Mesendoderm (in vitro differentiated cells): ENCODE measurements around the gene KIF18A.

Source experiments
- DNase-seq: peaks from one replicate; pipeline ENCODE4 v3.0.0; 2013
- H2AK5ac ChIP-seq: 2 replicates; pipeline ENCODE4 v1.6.1; 2013; ENCODE audit warnings: low read length, inconsistent platforms
- H2BK120ac ChIP-seq: 2 replicates; pipeline ENCODE4 v1.6.1; 2013; ENCODE audit warnings: low read depth, mild to moderate bottlenecking, low read length, moderate library complexity, mixed read lengths
- H2BK15ac ChIP-seq: replicated peaks from 2 replicates; pipeline ENCODE4 v1.6.1; 2013; ENCODE audit warnings: low read depth, mild to moderate bottlenecking, moderate library complexity
- H2BK5ac ChIP-seq: 2 replicates; pipeline ENCODE4 v1.6.1; 2013; ENCODE audit warnings: low read length, inconsistent platforms
- H3K18ac ChIP-seq: 2 replicates; pipeline ENCODE4 v1.6.1; 2013; ENCODE audit warnings: mild to moderate bottlenecking, low read length, mixed read lengths
- H3K23ac ChIP-seq: one replicate; pipeline ENCODE4 v1.6.1; 2013; ENCODE audit warnings: low read length
- H3K27ac ChIP-seq: 2 replicates; pipeline ENCODE4 v1.5.1; 2013; ENCODE audit warnings: low read depth, mild to moderate bottlenecking, inconsistent platforms, low read length, moderate library complexity
- H3K27me3 ChIP-seq: 2 replicates; pipeline ENCODE4 v1.6.1; 2013; ENCODE audit warnings: low read length, control low read depth, mild to moderate bottlenecking, inconsistent platforms; ENCODE audit not compliant: insufficient read depth, poor library complexity
- H3K36me3 ChIP-seq: 2 replicates; pipeline ENCODE4 v1.6.1; 2013; ENCODE audit warnings: low read length, inconsistent platforms; ENCODE audit not compliant: control insufficient read depth, insufficient read depth
- H3K4ac ChIP-seq: one replicate; pipeline ENCODE4 v1.6.1; 2013; ENCODE audit warnings: low read depth, mild to moderate bottlenecking, low read length, moderate library complexity
- H3K4me1 ChIP-seq: 2 replicates; pipeline ENCODE4 v1.6.1; 2013; ENCODE audit warnings: low read depth, low read length, inconsistent platforms; ENCODE audit not compliant: control insufficient read depth
- H3K4me2 ChIP-seq: 2 replicates; pipeline ENCODE4 v1.6.1; 2013; ENCODE audit warnings: low read length
- H3K4me3 ChIP-seq: 2 replicates; pipeline ENCODE4 v1.5.1; 2013; ENCODE audit warnings: mild to moderate bottlenecking, low read length
- H3K56ac ChIP-seq: one replicate; pipeline ENCODE4 v1.6.1; 2013; ENCODE audit warnings: low read length
- H3K79me1 ChIP-seq: 2 replicates; pipeline ENCODE4 v1.6.1; 2013; ENCODE audit warnings: low read length, inconsistent platforms
- H3K79me2 ChIP-seq: 2 replicates; pipeline ENCODE4 v1.6.1; 2013; ENCODE audit warnings: mild to moderate bottlenecking, low read length; ENCODE audit not compliant: control insufficient read depth, insufficient read depth
- H3K9ac ChIP-seq: 2 replicates; pipeline ENCODE4 v1.6.1; 2013; ENCODE audit warnings: low read length, inconsistent platforms
- H4K5ac ChIP-seq: one replicate; pipeline ENCODE4 v1.6.1; 2013; ENCODE audit warnings: low read length
- H4K8ac ChIP-seq: one replicate; pipeline ENCODE4 v1.6.1; 2013; ENCODE audit warnings: low read depth, mild to moderate bottlenecking, control low read depth, low read length, moderate library complexity
- WGBS: extraction: QIAGEN DNeasy Blood & Tissue Kit; methylation state at CpG from one replicate; pipeline ENCODE4 v1.1.7; 2013; ENCODE audit warnings: low lambda C conversion rate, missing lambda C conversion rate; ENCODE audit not compliant: insufficient coverage; ENCODE audit errors: extremely low coverage; 5-methylcytosine and 5-hydroxymethylcytosine counted together

The KIF18A gene

GRCh38 chr11:28054821-28055220 is 53.1 kb downstream of the KIF18A start:
- H3K18ac ChIP-seq: no peak overlapping the region
- no peak overlapping the region for H3K4ac ChIP-seq
- H4K8ac ChIP-seq: no peak overlapping the region
- H3K27me3 ChIP-seq: no peaks in the 10 kb centered on the region
- no peak overlapping the region for H4K5ac ChIP-seq
- no peak overlapping the region for H3K27ac ChIP-seq
- no peak overlapping the region for H3K4me2 ChIP-seq
- no peak overlapping the region for H2BK5ac ChIP-seq
- H3K79me1 ChIP-seq: no peaks in the 10 kb centered on the region
- no peak overlapping the region for H3K4me3 ChIP-seq
- H3K4me1 ChIP-seq: no peaks in the 10 kb centered on the region
- no CpG with 5 or more reads among the region's 2 CpGs for whole genome bisulfite sequencing
- no peaks in the 10 kb centered on the region for H3K79me2 ChIP-seq
- no peak overlapping the region for H3K9ac ChIP-seq
- no peak overlapping the region for H2BK15ac ChIP-seq
- H2AK5ac ChIP-seq: no peak overlapping the region
- DNase-seq: no peak
- no peak overlapping the region for H3K56ac ChIP-seq
- H3K23ac ChIP-seq: no peak overlapping the region
- H2BK120ac ChIP-seq: no peak overlapping the region
- no peaks in the 10 kb centered on the region for H3K36me3 ChIP-seq

DNA sequence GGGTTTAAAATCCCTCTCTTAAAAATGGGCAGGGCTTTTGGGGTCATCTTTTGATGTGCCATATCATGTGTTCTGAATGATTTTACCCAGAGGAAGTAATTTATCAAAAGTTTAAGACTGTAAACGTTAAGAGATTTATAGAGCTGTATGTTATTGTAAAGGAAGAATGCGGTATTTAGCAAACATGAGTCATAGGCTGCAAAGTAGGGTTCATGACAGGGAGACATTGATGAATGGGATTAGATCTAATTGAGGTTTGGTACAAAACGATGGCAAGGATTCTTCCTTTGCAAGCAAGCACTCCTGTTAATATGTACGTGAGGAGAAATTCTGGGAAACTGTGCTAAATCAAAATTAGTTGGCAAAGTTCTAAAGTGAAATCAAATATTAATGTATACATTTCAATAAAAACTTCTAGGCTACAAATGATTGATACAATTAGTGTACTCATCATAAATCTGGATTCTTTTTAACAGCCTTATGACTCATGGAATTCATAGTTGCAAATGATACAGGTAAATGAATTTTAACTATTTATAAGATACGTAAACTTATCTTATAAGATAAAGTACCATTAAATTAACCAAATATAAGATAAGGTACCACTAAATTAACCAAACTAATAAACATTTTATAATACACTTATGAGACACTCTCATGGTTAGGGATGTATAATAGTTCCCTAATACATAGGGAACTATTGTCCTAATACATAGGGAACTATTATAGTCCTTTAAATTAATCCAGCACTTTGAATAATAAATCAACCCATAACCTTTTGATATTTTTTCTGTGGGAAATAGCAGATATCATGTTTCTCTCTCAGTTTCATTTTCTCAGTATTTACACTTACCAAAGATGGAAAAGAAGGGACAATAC is 58.4 kb downstream of the KIF18A start:
- Histone ChIP-seq H3K4ac (no peak overlapping the region), H3K9ac (no peak overlapping the region), H3K79me1 (no peaks in the 10 kb centered on the region), H3K23ac (no peak overlapping the region), H3K4me2 (no peak overlapping the region), H2BK5ac (no peak overlapping the region), H4K5ac (no peak overlapping the region), H3K4me1 (no peaks in the 10 kb centered on the region), H3K36me3 (no peaks in the 10 kb centered on the region), H3K4me3 (no peak overlapping the region), H3K27ac (no peak overlapping the region), H3K79me2 (no peaks in the 10 kb centered on the region), H3K27me3 (no peaks in the 10 kb centered on the region), H2AK5ac (no peak overlapping the region), H2BK15ac (no peak overlapping the region), H3K56ac (no peak overlapping the region), H3K18ac (no peak overlapping the region), H4K8ac (no peak overlapping the region), H2BK120ac (no peak overlapping the region)
- no peak for DNase-seq
- 100% methylated on average over 2 of the region's 5 CpGs for WGBS

DNA sequence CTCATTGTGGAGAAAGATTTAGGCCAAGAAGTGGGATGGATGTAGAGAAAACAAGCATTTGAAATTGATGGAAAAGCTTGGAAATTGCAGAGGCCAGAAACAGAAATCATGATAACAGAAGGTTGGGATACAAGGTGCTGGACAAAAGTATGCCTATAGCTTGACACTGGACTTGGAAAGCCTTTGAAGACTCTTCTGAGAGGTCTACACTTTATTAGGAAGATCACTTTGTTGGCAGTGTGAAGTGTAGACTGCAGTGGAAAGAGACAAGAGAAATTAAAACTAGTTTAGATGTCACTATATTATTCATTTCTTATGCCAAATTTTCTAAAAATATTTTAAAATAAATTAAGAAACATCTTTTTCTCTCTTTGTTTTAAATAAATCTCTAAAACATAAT is 59.1 kb downstream of the KIF18A start:
- H3K27ac ChIP-seq: no peak overlapping the region
- H3K4me3 ChIP-seq: no peak overlapping the region

GRCh38 chr11:28043930-28044709 is 63.8 kb downstream of the KIF18A start:
- H3K36me3 ChIP-seq: no peaks in the 10 kb centered on the region
- WGBS: no CpG with 5 or more reads among the region's 3 CpGs
- no peak overlapping the region for H2BK120ac ChIP-seq

More for the DNA sequence above, 59.1 kb downstream of the KIF18A start:
- H3K4me1 ChIP-seq: no peaks in the 10 kb centered on the region
- no peak overlapping the region for H3K23ac ChIP-seq
- H4K8ac ChIP-seq: no peak overlapping the region
- no peak overlapping the region for H2BK5ac ChIP-seq
- no peaks in the 10 kb centered on the region for H3K36me3 ChIP-seq
- H3K56ac ChIP-seq: no peak overlapping the region
- H3K4ac ChIP-seq: no peak overlapping the region
- H3K9ac ChIP-seq: no peak overlapping the region
- H2BK120ac ChIP-seq: no peak overlapping the region
- H3K4me2 ChIP-seq: no peak overlapping the region
- H2BK15ac ChIP-seq: no peak overlapping the region
- no peak for DNase-seq
- no peak overlapping the region for H4K5ac ChIP-seq
- H3K79me2 ChIP-seq: no peaks in the 10 kb centered on the region
- H3K27me3 ChIP-seq: no peaks in the 10 kb centered on the region
- no peak overlapping the region for H3K18ac ChIP-seq
- H3K79me1 ChIP-seq: no peaks in the 10 kb centered on the region
- H2AK5ac ChIP-seq: no peak overlapping the region

DNA sequence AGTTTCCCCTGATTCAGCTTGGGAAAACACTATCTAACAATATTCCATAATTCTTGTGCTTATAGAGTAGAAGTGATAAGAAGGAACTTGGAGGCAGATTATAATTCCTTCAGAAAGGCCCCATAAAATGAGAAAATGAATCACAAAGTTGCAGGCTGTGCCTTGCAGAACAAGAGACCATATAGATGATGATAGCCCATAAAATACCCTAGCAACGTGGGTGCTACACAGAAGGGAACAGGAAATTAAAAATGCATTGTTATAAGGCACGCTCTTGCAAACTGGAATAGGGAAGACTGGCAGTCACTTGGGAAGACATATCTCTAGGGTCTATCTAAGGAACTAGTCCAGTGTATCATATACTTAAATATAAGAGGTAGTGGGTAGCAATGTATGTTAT is 67.6 kb downstream of the KIF18A start:
- Histone ChIP-seq H2BK120ac (no peak overlapping the region), H4K8ac (no peak overlapping the region)

More at GRCh38 chr11:28043930-28044709, 63.8 kb downstream of the KIF18A start:
- Histone ChIP-seq H3K23ac (no peak overlapping the region), H4K5ac (no peak overlapping the region), H3K18ac (no peak overlapping the region), H3K4me1 (no peaks in the 10 kb centered on the region), H4K8ac (no peak overlapping the region), H3K4me2 (no peak overlapping the region), H3K27me3 (no peaks in the 10 kb centered on the region), H2BK15ac (no peak overlapping the region), H3K27ac (no peak overlapping the region), H3K79me2 (no peaks in the 10 kb centered on the region), H3K4ac (no peak overlapping the region), H3K4me3 (no peak overlapping the region), H3K79me1 (no peaks in the 10 kb centered on the region), H2BK5ac (no peak overlapping the region), H3K9ac (no peak overlapping the region), H2AK5ac (no peak overlapping the region), H3K56ac (no peak overlapping the region)
- DNase-seq: no peak

More for the DNA sequence above, 67.6 kb downstream of the KIF18A start:
- H3K79me1 ChIP-seq: no peaks in the 10 kb centered on the region
- no peak overlapping the region for H4K5ac ChIP-seq
- no peak overlapping the region for H3K4ac ChIP-seq
- WGBS: no CpG with 5 or more reads among the region's 2 CpGs
- no peak overlapping the region for H3K56ac ChIP-seq
- no peak overlapping the region for H2BK15ac ChIP-seq
- no peak for DNase-seq
- H3K4me2 ChIP-seq: no peak overlapping the region
- no peaks in the 10 kb centered on the region for H3K4me1 ChIP-seq
- no peak overlapping the region for H3K18ac ChIP-seq
- no peak overlapping the region for H2AK5ac ChIP-seq
- no peaks in the 10 kb centered on the region for H3K79me2 ChIP-seq
- no peaks in the 10 kb centered on the region for H3K36me3 ChIP-seq
- H3K9ac ChIP-seq: no peak overlapping the region
- H2BK5ac ChIP-seq: no peak overlapping the region
- no peak overlapping the region for H3K27ac ChIP-seq
- no peak overlapping the region for H3K23ac ChIP-seq
- no peaks in the 10 kb centered on the region for H3K27me3 ChIP-seq
- H3K4me3 ChIP-seq: no peak overlapping the region
